Renal pelvis (tissue), 12 donors: Measurements from ENCODE around the gene SLIT2. TPM values are rescaled to one million over a fixed set of nuclear protein-coding genes. Genes with fewer than 3 reads are reported as not detected.

Experiments used
- DNase-seq: peaks from one replicate; pipeline ENCODE4 v3.0.0-alpha.2; 2013
- long read RNA-seq, 16 experiments: transcript quantifications; one replicate each; lab custom pipeline, GENCODE V29; 2026
- polyA plus RNA-seq, 3 donors: library from polyadenylated mRNA; unstranded; fragments of 120-200 nt; gene quantifications; one replicate each; pipeline ENCODE4 v1.2.1, GENCODE V29; 2013; ENCODE audit not compliant: insufficient read length in 3 of 3

SLIT2 gene
- polyA plus RNA-seq = 10 to 100 TPM; 53.2 to 58.1 (median 56.2) TPM
- long read RNA-seq, donor 1, full-length matches to known transcripts = 4 of 11 reads
- long read RNA-seq, donor 1, partial matches to known transcripts = 7 of 11 reads
- long read RNA-seq, donor 1, other reads (novel, unspliced or antisense) = 0 of 11 reads
- long read RNA-seq, donor 2, full-length matches to known transcripts = 4 of 4 reads
- long read RNA-seq, donor 2, partial matches to known transcripts = 0 of 4 reads
- long read RNA-seq, donor 2, other reads (novel, unspliced or antisense) = 0 of 4 reads
- long read RNA-seq, donor 3 = 0 reads
- long read RNA-seq, donor 4 = 0 reads
- long read RNA-seq, donor 5 = 0 reads
- long read RNA-seq, donor 6, partial matches to known transcripts = 8 of 8 reads
- long read RNA-seq, donor 6, other reads (novel, unspliced or antisense) = 0 of 8 reads
- long read RNA-seq, donor 7, partial matches to known transcripts = 7 of 7 reads
- long read RNA-seq, donor 7, other reads (novel, unspliced or antisense) = 0 of 7 reads
- long read RNA-seq, donor 8 = 0 reads
- long read RNA-seq, donor 9, partial matches to known transcripts = 11 of 11 reads
- long read RNA-seq, donor 9, other reads (novel, unspliced or antisense) = 0 of 11 reads
- long read RNA-seq, donor 10, full-length matches to known transcripts = 3 of 3 reads
- long read RNA-seq, donor 10, partial matches to known transcripts = 0 of 3 reads
- long read RNA-seq, donor 10, other reads (novel, unspliced or antisense) = 0 of 3 reads
- long read RNA-seq, donor 11, partial matches to known transcripts = 60 of 60 reads
- long read RNA-seq, donor 11, other reads (novel, unspliced or antisense) = 0 of 60 reads
- long read RNA-seq, donor 12, partial matches to known transcripts = 0 of 1 reads
- long read RNA-seq, donor 12, other reads (novel, unspliced or antisense) = 0 of 1 reads
- long read RNA-seq, donor 13, partial matches to known transcripts = 0 of 1 reads
- long read RNA-seq, donor 13, other reads (novel, unspliced or antisense) = 0 of 1 reads
- long read RNA-seq, donor 14, full-length matches to known transcripts = 3 of 47 reads
- long read RNA-seq, donor 14, partial matches to known transcripts = 44 of 47 reads
- long read RNA-seq, donor 14, other reads (novel, unspliced or antisense) = 0 of 47 reads
- long read RNA-seq, donor 15 = 0 reads
- long read RNA-seq, donor 16, full-length matches to known transcripts = 2 of 2 reads
- long read RNA-seq, donor 16, partial matches to known transcripts = 0 of 2 reads
- long read RNA-seq, donor 16, other reads (novel, unspliced or antisense) = 0 of 2 reads

- DNase-seq = peak; percentile 85
Observed at GRCh38 chr4:20251796-20252655, at the start of gene SLIT2. Gene SLIT2, plus strand, starts transcription at chr4:20251905. Its CDS starts 1,911 bp downstream, at chr4:20253816.

- peak; percentile 10 for DNase-seq
Observed at GRCh38 chr4:20203508-20203907, 48.2 kb upstream of the SLIT2 start.

- DNase-seq = no peak
Observed at GRCh38 chr4:20217521-20217920, 34.2 kb upstream of the SLIT2 start.

- DNase-seq = no peak
Observed at GRCh38 chr4:20217951-20218350, 33.8 kb upstream of the SLIT2 start.

- no peak for DNase-seq
Observed at GRCh38 chr4:20219521-20219920, 32.2 kb upstream of the SLIT2 start.

GRCh38 chr4:20237894-20238537 lies 13.7 kb upstream of the SLIT2 start:
- DNase-seq = no peak

GRCh38 chr4:20248155-20248558 lies 3.5 kb upstream of the SLIT2 start:
- no peak for DNase-seq

- DNase-seq = no peak
Observed at GRCh38 chr4:20249333-20249732, 2.4 kb upstream of the SLIT2 start.

- no peak for DNase-seq
Observed at GRCh38 chr4:20251031-20251795, 492 bp upstream of the SLIT2 start.

- DNase-seq = no peak
Observed at GRCh38 chr4:20252656-20253282, 1.1 kb downstream of the SLIT2 start.

GRCh38 chr4:20253283-20253734 lies 1.6 kb downstream of the SLIT2 start:
- DNase-seq = no peak

- DNase-seq = no peak
Observed at GRCh38 chr4:20253735-20254409, 2.2 kb downstream of the SLIT2 start.

- DNase-seq = no peak
Observed at GRCh38 chr4:20254511-20255250, 3.0 kb downstream of the SLIT2 start.

- DNase-seq = no peak
Observed at GRCh38 chr4:20255251-20255586, 3.5 kb downstream of the SLIT2 start.

- DNase-seq = no peak
Observed at GRCh38 chr4:20255823-20256222, 4.1 kb downstream of the SLIT2 start.

- DNase-seq = no peak
Observed at GRCh38 chr4:20256381-20256881, 4.7 kb downstream of the SLIT2 start.

GRCh38 chr4:20259707-20260106 lies 8.0 kb downstream of the SLIT2 start:
- DNase-seq = no peak

- DNase-seq = no peak
Observed at GRCh38 chr4:20260821-20261220, 9.1 kb downstream of the SLIT2 start.
